Measurements from ENCODE around the gene DRC1.

Gene DRC1

GRCh38 chr2:26448651-26449050 is 46.9 kb downstream of the DRC1 start:
- DNase-seq (no peak), ATAC-seq (no peak)

- ATAC-seq: no peak
Observed at GRCh38 chr2:26449278-26450030, 47.7 kb downstream of the DRC1 start.

GRCh38 chr2:26450031-26450635 is 48.4 kb downstream of the DRC1 start:
- DNase-seq (no peak), ATAC-seq (no peak)

More at GRCh38 chr2:26449278-26450030, 47.7 kb downstream of the DRC1 start:
- DNase-seq: no peak

GRCh38 chr2:26451700-26452099 is 50.0 kb downstream of the DRC1 start:
- no peak for ATAC-seq
- no peak for DNase-seq

- ATAC-seq: no peak
- no peak for DNase-seq
Observed at GRCh38 chr2:26453421-26454329, 52.0 kb downstream of the DRC1 start.

GRCh38 chr2:26454561-26455001 is 52.9 kb downstream of the DRC1 start:
- ATAC-seq (no peak), DNase-seq (no peak)

- DNase-seq: no peak
- no peak for ATAC-seq
Observed at GRCh38 chr2:26455037-26455669, 53.4 kb downstream of the DRC1 start.

GRCh38 chr2:26455670-26456439 is 54.1 kb downstream of the DRC1 start:
- DNase-seq (no peak), ATAC-seq (peak; percentile 16)

- DNase-seq (no peak), ATAC-seq (no peak)
Observed at GRCh38 chr2:26456440-26457250, 54.9 kb downstream of the DRC1 start.

GRCh38 chr2:26457251-26457666 is 55.5 kb downstream of the DRC1 start:
- DNase-seq (no peak), ATAC-seq (no peak)

GRCh38 chr2:26457695-26458364 is 56.1 kb downstream of the DRC1 start:
- no peak for DNase-seq
- no peak for ATAC-seq

- DNase-seq (no peak), ATAC-seq (no peak)
Observed at GRCh38 chr2:26458365-26459042, 56.8 kb downstream of the DRC1 start.

- ATAC-seq (no peak), DNase-seq (no peak)
Observed at GRCh38 chr2:26459991-26460612, 58.4 kb downstream of the DRC1 start.

GRCh38 chr2:26460613-26461031 is 58.9 kb downstream of the DRC1 start:
- ATAC-seq (no peak), DNase-seq (no peak)

GRCh38 chr2:26461601-26462023 is 59.9 kb downstream of the DRC1 start:
- ATAC-seq: no peak
- no peak for DNase-seq

- ATAC-seq: no peak
- no peak for DNase-seq
Observed at GRCh38 chr2:26462100-26462499, 60.4 kb downstream of the DRC1 start.

GRCh38 chr2:26462511-26463243 is 61.0 kb downstream of the DRC1 start:
- no peak for DNase-seq
- no peak for ATAC-seq

Measured in stimulated activated naive CD8-positive, alpha-beta T cell treated with anti-CD3 and anti-CD28 coated beads, Interleukin-15, Interleukin-2, amounts not matched to agents 100 U/mL and 50 U/mL, for 24 hours (primary cell).